GM18502 (cell line): ENCODE results near the gene NUP88.
"Not testable (repeated sequence)": the region's sequence is repeated elsewhere in the genome, so short reads cannot be mapped to it uniquely, and the experiment has no call there.

Experiments used
- ATAC-seq: cut with Tn5 transposase; IDR thresholded peaks from one replicate; pipeline ENCODE4 v1.9.1; 2021; ENCODE audit warnings: mild to moderate bottlenecking; ENCODE audit not compliant: unreplicated experiment, poor library complexity

NUP88 gene

GRCh38 chr17:5419356-5419958, at the start of gene NUP88:
Gene NUP88, minus strand, starts transcription at chr17:5419662. Its CDS starts 12 bp downstream, at chr17:5419650.
- ATAC-seq: peak; percentile 87

GRCh38 chr17:5468075-5468473, 48.6 kb upstream of the NUP88 start:
- no peak for ATAC-seq

- ATAC-seq: no peak
Observed at GRCh38 chr17:5467416-5467815, 48.0 kb upstream of the NUP88 start.

- no peak for ATAC-seq
Observed at GRCh38 chr17:5466295-5466694, 46.8 kb upstream of the NUP88 start.

GRCh38 chr17:5464717-5465507, 45.5 kb upstream of the NUP88 start:
- ATAC-seq: no peak

GRCh38 chr17:5446786-5447185, 27.3 kb upstream of the NUP88 start:
- ATAC-seq: no peak

- no peak for ATAC-seq
Observed at GRCh38 chr17:5444209-5444608, 24.7 kb upstream of the NUP88 start.

- no peak for ATAC-seq
Observed at GRCh38 chr17:5443728-5444127, 24.3 kb upstream of the NUP88 start.

GRCh38 chr17:5439446-5439764, 19.9 kb upstream of the NUP88 start:
- no peak for ATAC-seq

GRCh38 chr17:5438716-5439445, 19.4 kb upstream of the NUP88 start, which contains the start of gene C1QBP:
Gene C1QBP, minus strand, starts transcription at chr17:5439155. Its CDS starts 82 bp downstream, at chr17:5439073.
- peak; percentile 77 for ATAC-seq

- ATAC-seq: no peak
Observed at GRCh38 chr17:5437721-5438317, 18.4 kb upstream of the NUP88 start.

GRCh38 chr17:5435781-5436315, 16.4 kb upstream of the NUP88 start:
- ATAC-seq: not testable (repeated sequence)

- no peak for ATAC-seq
Observed at GRCh38 chr17:5434984-5435383, 15.5 kb upstream of the NUP88 start.

GRCh38 chr17:5431949-5432556, 12.6 kb upstream of the NUP88 start:
- ATAC-seq: no peak

- not testable (repeated sequence) for ATAC-seq
Observed at GRCh38 chr17:5431234-5431633, 11.8 kb upstream of the NUP88 start.

- ATAC-seq: no peak
Observed at GRCh38 chr17:5430413-5430999, 11.0 kb upstream of the NUP88 start.

GRCh38 chr17:5429191-5429887, 9.9 kb upstream of the NUP88 start:
- ATAC-seq: no peak

- no peak for ATAC-seq
Observed at GRCh38 chr17:5425826-5426225, 6.4 kb upstream of the NUP88 start.

GRCh38 chr17:5424909-5425308, 5.4 kb upstream of the NUP88 start:
- no peak for ATAC-seq
